B cell (primary cell): ENCODE results near the gene RFT1. TPM values are rescaled to one million over a fixed set of nuclear protein-coding genes. Genes with fewer than 3 reads are reported as not detected.

Source experiments
- ATAC-seq: fragments of 200-7000 bp; cut with Tn5 transposase; one replicate; pipeline ENCODE4 v1.10.0; 2021; ENCODE audit warnings: low read depth, mild to moderate bottlenecking, moderate number of reproducible peaks, moderate library complexity
- CTCF ChIA-PET: fragments of 350-600 bp; sonication (Branson Sonifier 250); formaldehyde crosslinking; loops from one replicate; lab custom pipeline; 2021; ENCODE audit warnings: antibody characterized with exemption, inconsistent platforms; lab: Charles Lee
- POLR2A ChIA-PET: fragments of 350-600 bp; sonication (Branson Sonifier 250); formaldehyde crosslinking; loops from one replicate; lab custom pipeline; 2021; ENCODE audit warnings: antibody characterized with exemption; lab: Charles Lee
- DNase-seq: peaks from one replicate; pipeline ENCODE4 v3.0.0; 2013
- H2AFZ ChIP-seq: 2 replicates; pipeline ENCODE4 v1.6.1; 2012; ENCODE audit warnings: mild to moderate bottlenecking, low read depth, low read length; ENCODE audit not compliant: insufficient read depth, poor library complexity, severe bottlenecking
- H3K27ac ChIP-seq, 2 donors: 1 replicate in 1 of 2; 2 replicates in 1 of 2; pipeline ENCODE4 v1.5.1; 2012 to 2013; ENCODE audit warnings: low read length in 2 of 2, mild to moderate bottlenecking in 2 of 2, moderate library complexity in 1 of 2
- H3K27me3 ChIP-seq, 4 experiments: fragments of 200-600 bp in 1 of 4; sonication (generic) in 1 of 4; replicated peaks in 1 of 4; 1 replicate in 2 of 4; 2 replicates in 2 of 4; pipeline versions ENCODE4 v1.6.1 to v1.7.0; 2013 to 2016; ENCODE audit warnings: low read length in 3 of 4, mild to moderate bottlenecking in 2 of 4, mixed read lengths in 1 of 4, moderate library complexity in 1 of 4; ENCODE audit not compliant: insufficient read depth in 4 of 4, control insufficient read depth in 3 of 4; ENCODE audit errors: control extremely low read depth in 1 of 4
- H3K36me3 ChIP-seq, 2 experiments: replicated peaks in 1 of 2; 1 replicate in 1 of 2; 2 replicates in 1 of 2; pipeline versions ENCODE4 v1.6.1 to v1.7.1; 2013; ENCODE audit warnings: low read length in 1 of 2; ENCODE audit not compliant: insufficient read depth in 2 of 2, control insufficient read depth in 1 of 2; ENCODE audit errors: control extremely low read depth in 1 of 2, extremely low read depth in 1 of 2
- H3K4me1 ChIP-seq, 2 donors: fragments of 200-600 bp in 1 of 2; sonication (generic) in 1 of 2; 1 replicate in 1 of 2; 2 replicates in 1 of 2; pipeline versions ENCODE4 v1.5.1 to v1.6.1; 2013 to 2017; ENCODE audit warnings: low read length in 2 of 2; ENCODE audit not compliant: control insufficient read depth in 2 of 2, insufficient read depth in 2 of 2
- H3K4me2 ChIP-seq: replicated peaks from 2 replicates; pipeline ENCODE3; 2012; ENCODE audit warnings: mild to moderate bottlenecking, low read depth, low read length; ENCODE audit not compliant: poor library complexity, severe bottlenecking
- H3K4me3 ChIP-seq, 5 experiments: fragments of 200-600 bp in 1 of 5; sonication (generic) in 1 of 5; 1 replicate in 3 of 5; 2 replicates in 2 of 5; pipeline versions ENCODE4 v1.5.1 to v1.7.0; 2011 to 2016; ENCODE audit warnings: low read length in 4 of 5, mild to moderate bottlenecking in 4 of 5, low read depth in 2 of 5, control low read depth in 1 of 5, moderate library complexity in 1 of 5; ENCODE audit not compliant: insufficient read depth in 1 of 5; ENCODE audit errors: control extremely low read depth in 1 of 5, extremely low read depth in 1 of 5
- H3K79me2 ChIP-seq: fragments of 200-600 bp; sonication (generic); one replicate; pipeline ENCODE4 v1.6.0; 2016; ENCODE audit warnings: low read length; ENCODE audit not compliant: control insufficient read depth, insufficient read depth
- H3K9ac ChIP-seq: fragments of 200-600 bp; sonication (generic); 2 replicates; pipeline ENCODE4 v1.6.1; 2017; ENCODE audit warnings: mild to moderate bottlenecking, low read length, moderate library complexity
- H3K9me3 ChIP-seq, 3 donors: one replicate each; pipeline versions ENCODE4 v1.6.1 to v1.7.1; 2013; ENCODE audit warnings: low read length in 2 of 3; ENCODE audit not compliant: control insufficient read depth in 2 of 3, insufficient read depth in 1 of 3; ENCODE audit errors: control extremely low read depth in 1 of 3
- H4K20me1 ChIP-seq: 2 replicates; pipeline ENCODE4 v1.6.0; 2012; ENCODE audit warnings: mild to moderate bottlenecking, low read length; ENCODE audit not compliant: insufficient read depth, control insufficient read depth, poor library complexity, severe bottlenecking
- H3K27ac Mint-ChIP-seq: one replicate; pipeline ENCODE4 v1.8.0; 2021; ENCODE audit warnings: mixed read lengths
- H3K27me3 Mint-ChIP-seq: one replicate; pipeline ENCODE4 v1.8.0; 2021; ENCODE audit warnings: mixed read lengths
- H3K4me1 Mint-ChIP-seq: one replicate; pipeline ENCODE4 v1.8.0; 2021; ENCODE audit warnings: mixed read lengths
- H3K4me3 Mint-ChIP-seq: one replicate; pipeline ENCODE4 v1.8.0; 2021; ENCODE audit warnings: mixed read lengths
- H3K9me3 Mint-ChIP-seq: one replicate; pipeline ENCODE4 v1.8.0; 2022; ENCODE audit warnings: mixed read lengths; ENCODE audit not compliant: insufficient read depth
- CTCF ChIP-seq: fragments of 200-600 bp; IDR thresholded peaks from one replicate; pipeline ENCODE4 v1.8.0; 2022; ENCODE audit warnings: antibody characterized with exemption, mild to moderate bottlenecking
- EZH2 ChIP-seq: IDR thresholded peaks from 2 replicates; pipeline ENCODE4 v1.6.1; 2012; ENCODE audit warnings: borderline replicate concordance, low read depth, mild to moderate bottlenecking, moderate library complexity, low read length; ENCODE audit not compliant: insufficient read depth, poor library complexity, severe bottlenecking
- WGBS: methylation state at CpG from one replicate; pipeline ENCODE4 v1.1.5; 2013; ENCODE audit warnings: missing lambda C conversion rate; ENCODE audit not compliant: insufficient coverage; 5-methylcytosine and 5-hydroxymethylcytosine counted together
- intact Hi-C: fragments of 100-400 bp; cut with micrococcal nuclease; formaldehyde crosslinking; loops from one replicate; pipeline ENCODE4 v1.10.0; 2022
- polyA plus RNA-seq: library from polyadenylated mRNA; depleted of rRNA; stranded (reverse); fragments of >200 nt; gene quantifications from 2 replicates; pipeline ENCODE4 v1.2.3, GENCODE V29; 2012
- total RNA-seq, 2 donors: library from RNA; stranded (reverse); fragments of 120-200 nt in 1 of 2; gene quantifications; 1 replicate in 1 of 2; 2 replicates in 1 of 2; pipeline versions ENCODE4 v1.2.3 to v1.2.4, GENCODE V29; 2013 to 2022

The RFT1 gene
- total and polyA plus RNA-seq, 2 donors (not counting 1 experiment from before 2014, with no cell fraction given): 12.1 to 28.9 TPM

DNA sequence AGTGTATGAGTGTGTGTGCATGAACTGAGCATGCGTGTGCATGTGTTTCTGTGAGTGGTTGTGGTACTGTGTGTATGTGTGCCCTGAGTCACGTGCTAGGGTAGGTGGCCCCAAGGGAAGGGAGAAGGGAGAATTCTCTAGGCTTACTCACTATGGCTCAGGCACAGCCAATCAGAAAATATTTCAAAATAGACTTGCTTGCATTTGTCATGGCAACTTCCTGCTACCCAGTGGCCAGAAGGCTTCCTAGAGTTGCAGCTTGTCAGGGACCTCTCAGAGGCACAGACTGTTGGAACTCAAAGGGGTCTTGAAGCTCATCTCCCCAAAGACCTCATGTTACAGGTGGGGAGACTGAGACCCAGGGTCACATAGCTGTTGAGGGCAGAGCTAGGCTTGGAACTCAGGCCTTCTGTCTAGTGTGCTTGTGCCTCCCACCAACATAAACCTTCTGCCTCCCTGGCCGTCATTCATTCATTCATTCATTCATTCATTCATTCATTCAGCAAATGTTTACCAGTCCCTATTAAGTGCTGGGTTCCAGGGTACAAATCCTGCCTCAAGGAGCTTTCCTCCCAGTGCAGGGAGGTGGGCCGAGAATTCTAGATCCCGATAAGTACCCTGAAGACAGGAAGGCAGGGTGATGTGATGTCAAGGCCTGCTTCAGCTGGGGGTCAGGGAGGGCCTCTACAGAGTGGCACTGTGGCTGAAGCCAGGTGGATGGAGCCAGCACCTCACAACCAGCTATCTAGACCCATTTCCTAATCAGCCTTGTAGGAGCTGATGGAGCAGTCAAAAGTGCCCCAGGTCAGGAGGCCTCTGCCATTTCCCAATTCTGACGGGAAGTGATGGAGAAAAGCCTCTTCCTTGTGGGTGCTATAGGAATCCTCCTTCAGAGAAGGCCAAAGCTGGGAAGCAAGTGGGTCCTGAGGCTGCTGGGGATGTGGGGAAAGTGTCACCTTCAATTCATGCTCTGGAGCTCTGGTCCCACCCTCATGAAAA is 10.9 kb upstream of the RFT1 start:
- H3K27ac Mint-ChIP-seq: no peak overlapping the region
- no peaks in the 10 kb centered on the region for H3K27me3 ChIP-seq
- intact Hi-C loops: no loop called here
- H3K4me2 ChIP-seq: no peak overlapping the region
- H3K27me3 Mint-ChIP-seq: no peaks in the 10 kb centered on the region
- no peaks in the 10 kb centered on the region for H3K9me3 Mint-ChIP-seq
- no peaks in the 10 kb centered on the region for H3K4me1 ChIP-seq
- H4K20me1 ChIP-seq: no peaks in the 10 kb centered on the region
- no peak overlapping the region for H3K9ac ChIP-seq
- no peak overlapping the region for H2AFZ ChIP-seq
- no peaks in the 10 kb centered on the region for H3K9me3 ChIP-seq
- H3K4me3 Mint-ChIP-seq: no peak overlapping the region
- TF ChIP-seq CTCF (no peak), EZH2 (no peak)
- H3K27ac ChIP-seq: no peak overlapping the region
- POLR2A ChIA-PET: interaction anchor here (0.6 kb wide), 1 partner anchor 14 kb away, joined by 5 read pairs; no protein-coding TSS in a partner anchor
- no peaks in the 10 kb centered on the region for H3K79me2 ChIP-seq
- CTCF ChIA-PET: interaction anchor here (0.9 to 4.7 kb wide), 3 partner anchors 8 to 55 kb away, joined by 3 to 20 read pairs (median 7); no protein-coding TSS in a partner anchor
- 100% methylated on average over 4 of the region's 6 CpGs for WGBS
- no peak for DNase-seq
- no peak overlapping the region for H3K4me3 ChIP-seq
- H3K4me1 Mint-ChIP-seq: no peaks in the 10 kb centered on the region
- no peaks in the 10 kb centered on the region for H3K36me3 ChIP-seq
- ATAC-seq: no peak
